Astrocyte (in vitro differentiated cells and primary cell): ENCODE measurements around the gene TRIM44.

ENCODE experiments used
- CTCF ChIP-seq: IDR thresholded peaks from 2 replicates; pipeline ENCODE4 v1.5.1; 2011; ENCODE audit warnings: low read depth, mild to moderate bottlenecking, inconsistent platforms, low read length, moderate library complexity; ENCODE audit not compliant: insufficient read depth
- EZH2 ChIP-seq: IDR thresholded peaks from 2 replicates; pipeline ENCODE4 v1.6.1; 2012; ENCODE audit warnings: mild to moderate bottlenecking, low read length, inconsistent platforms; ENCODE audit not compliant: insufficient read depth

GRCh38 chr11:35798423-35798822, 135.8 kb downstream of the TRIM44 start:
- TF ChIP-seq EZH2 (no peak), CTCF (no peak)
